Gastroesophageal sphincter (tissue), 4 donors: ENCODE results near the gene FAM181B. TPM values are rescaled to one million over a fixed set of nuclear protein-coding genes. Genes with fewer than 3 reads are reported as not detected.

Experiments used
- ATAC-seq: fragments of 150-250 bp; one replicate; pipeline ENCODE4 v1.9.1; 2016; ENCODE audit warnings: mild to moderate bottlenecking, moderate library complexity
- H3K27ac ChIP-seq, 4 donors: fragments of 200-600 bp; sonication (generic) in 3 of 4; 1 replicate in 3 of 4; 2 replicates in 1 of 4; pipeline ENCODE4 v1.5.1; 2016 to 2019
- H3K27me3 ChIP-seq: fragments of 200-600 bp; sonication (generic); one replicate; pipeline ENCODE4 v1.5.1; 2019
- H3K36me3 ChIP-seq, 2 donors: fragments of 200-600 bp; sonication (generic); one replicate each; pipeline ENCODE4 v1.5.1; 2019; ENCODE audit warnings: control low read depth in 1 of 2
- H3K4me1 ChIP-seq, 3 donors: fragments of 200-600 bp; sonication (generic); 1 replicate in 2 of 3; 2 replicates in 1 of 3; pipeline ENCODE4 v1.5.1; 2016 to 2019; ENCODE audit warnings: control low read depth in 2 of 3
- H3K4me3 ChIP-seq, 2 donors: fragments of 200-600 bp; sonication (generic); one replicate each; pipeline ENCODE4 v1.5.1; 2019; ENCODE audit warnings: mild to moderate bottlenecking in 1 of 2, moderate library complexity in 1 of 2
- H3K9me3 ChIP-seq, 3 donors: fragments of 200-600 bp; sonication (generic); one replicate each; pipeline ENCODE4 v1.5.1; 2017 to 2019; ENCODE audit warnings: control low read depth in 2 of 3
- EP300 ChIP-seq: sonication (generic); formaldehyde crosslinking; IDR thresholded peaks from one replicate; pipeline ENCODE4 v1.6.1; 2017; ENCODE audit warnings: antibody characterized with exemption, mild to moderate bottlenecking
- POLR2A ChIP-seq, 2 donors: fragments of 450-650 bp; IDR thresholded peaks; one replicate each; pipeline ENCODE4 v1.6.1; 2017; ENCODE audit warnings: antibody characterized with exemption in 2 of 2, mild to moderate bottlenecking in 2 of 2, moderate library complexity in 1 of 2
- POLR2AphosphoS5 ChIP-seq: sonication (generic); formaldehyde crosslinking; IDR thresholded peaks from one replicate; pipeline ENCODE4 v1.6.1; 2017; ENCODE audit warnings: antibody characterized with exemption
- WGBS, 2 donors: methylation state at CpG; one replicate each; pipeline ENCODE4 v1.1.5; 2018; ENCODE audit warnings: low coverage in 1 of 2; 5-methylcytosine and 5-hydroxymethylcytosine counted together
- total RNA-seq, 4 donors: library from RNA; depleted of rRNA; stranded (reverse); fragments of >200 nt; gene quantifications; one replicate each; pipeline ENCODE4 v1.1.0, GENCODE V29; 2016
- TF ChIP-seq, protein P1 (sequence below), 4 experiments: fragments of 200-600 bp in 2 of 4; fragments of 450-650 bp in 2 of 4; sonication (generic) in 1 of 4; IDR thresholded peaks; one replicate each; pipeline ENCODE4 v1.5.1; 2017 to 2019; ENCODE audit warnings: antibody characterized with exemption in 4 of 4, mild to moderate bottlenecking in 2 of 4, moderate library complexity in 2 of 4

The FAM181B gene
- total RNA-seq, 4 donors from 2014 or later, result 0.81 to 1.9 (median 1.4) TPM

DNA sequence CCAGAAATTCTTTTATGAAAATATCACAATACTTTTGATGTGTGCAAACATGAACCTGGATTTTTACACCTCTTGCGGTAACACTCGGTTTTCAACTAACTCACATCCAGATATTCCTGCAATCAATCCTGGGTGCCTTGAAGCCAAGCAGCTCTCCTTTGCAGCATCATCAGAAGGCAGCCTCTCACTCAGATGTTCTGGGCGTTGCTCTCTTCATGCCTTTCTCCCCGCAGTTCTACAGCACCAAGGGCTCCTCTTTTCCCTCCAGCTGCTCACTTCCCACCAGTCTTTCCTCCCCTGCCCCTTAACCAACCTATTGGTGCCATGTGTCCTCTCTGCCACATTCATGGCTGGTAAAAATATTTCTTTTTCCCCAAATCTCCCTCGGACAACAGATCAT lies 2.9 kb downstream of the FAM181B start:
- no peak for ATAC-seq
- Histone ChIP-seq H3K4me1 (peaks cover 0 to 19% (median 0%) of the 10 kb centered on the region in 3 donors), H3K27ac (peak overlapping the region in 1 of 4 donors; percentile 24), H3K4me3 (no peak overlapping the region), H3K36me3 (no peaks in the 10 kb centered on the region), H3K27me3 (peaks cover 65% of the 10 kb centered on the region), H3K9me3 (no peaks in the 10 kb centered on the region)
- 47 to 54% methylated on average over 4 to 5 of the region's 5 CpGs for WGBS, 2 donors
- TF ChIP-seq POLR2AphosphoS5 (no peak), POLR2A (IDR thresholded peaks at IDR 0.05) (no peak), EP300 (no peak)
- TF ChIP-seq, protein P1, sequence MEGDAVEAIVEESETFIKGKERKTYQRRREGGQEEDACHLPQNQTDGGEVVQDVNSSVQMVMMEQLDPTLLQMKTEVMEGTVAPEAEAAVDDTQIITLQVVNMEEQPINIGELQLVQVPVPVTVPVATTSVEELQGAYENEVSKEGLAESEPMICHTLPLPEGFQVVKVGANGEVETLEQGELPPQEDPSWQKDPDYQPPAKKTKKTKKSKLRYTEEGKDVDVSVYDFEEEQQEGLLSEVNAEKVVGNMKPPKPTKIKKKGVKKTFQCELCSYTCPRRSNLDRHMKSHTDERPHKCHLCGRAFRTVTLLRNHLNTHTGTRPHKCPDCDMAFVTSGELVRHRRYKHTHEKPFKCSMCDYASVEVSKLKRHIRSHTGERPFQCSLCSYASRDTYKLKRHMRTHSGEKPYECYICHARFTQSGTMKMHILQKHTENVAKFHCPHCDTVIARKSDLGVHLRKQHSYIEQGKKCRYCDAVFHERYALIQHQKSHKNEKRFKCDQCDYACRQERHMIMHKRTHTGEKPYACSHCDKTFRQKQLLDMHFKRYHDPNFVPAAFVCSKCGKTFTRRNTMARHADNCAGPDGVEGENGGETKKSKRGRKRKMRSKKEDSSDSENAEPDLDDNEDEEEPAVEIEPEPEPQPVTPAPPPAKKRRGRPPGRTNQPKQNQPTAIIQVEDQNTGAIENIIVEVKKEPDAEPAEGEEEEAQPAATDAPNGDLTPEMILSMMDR (IDR thresholded peaks at IDR 0.05), result no peak

DNA sequence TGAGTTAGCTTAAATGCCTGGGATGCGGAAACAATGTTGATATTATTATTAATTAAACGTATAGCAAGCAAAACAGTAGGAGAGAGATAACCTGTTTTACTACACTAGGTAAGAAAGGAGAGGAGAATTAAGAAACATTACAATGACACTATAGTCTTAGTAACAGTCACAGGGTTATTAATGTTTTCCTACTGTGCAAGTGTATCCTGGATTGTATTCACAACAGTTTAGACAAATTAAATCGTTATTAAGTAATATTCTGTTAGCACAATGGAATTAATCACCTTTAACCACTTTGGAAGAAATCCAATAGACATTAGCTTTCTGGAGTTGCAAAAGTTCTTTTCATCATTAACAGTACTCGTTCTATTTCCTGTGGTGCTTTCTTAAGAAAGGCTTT lies 3.4 kb downstream of the FAM181B start:
- no peak for TF ChIP-seq POLR2AphosphoS5
- 54 to 57% methylated on average over 4 of the region's 4 CpGs for WGBS, 2 donors
- no peak for ATAC-seq
- Histone ChIP-seq H3K4me1 (peaks cover 0 to 19% (median 0%) of the 10 kb centered on the region in 3 donors), H3K27ac (no peak overlapping the region), H3K4me3 (no peak overlapping the region), H3K27me3 (peaks cover 70% of the 10 kb centered on the region), H3K9me3 (no peaks in the 10 kb centered on the region), H3K36me3 (no peaks in the 10 kb centered on the region)

DNA sequence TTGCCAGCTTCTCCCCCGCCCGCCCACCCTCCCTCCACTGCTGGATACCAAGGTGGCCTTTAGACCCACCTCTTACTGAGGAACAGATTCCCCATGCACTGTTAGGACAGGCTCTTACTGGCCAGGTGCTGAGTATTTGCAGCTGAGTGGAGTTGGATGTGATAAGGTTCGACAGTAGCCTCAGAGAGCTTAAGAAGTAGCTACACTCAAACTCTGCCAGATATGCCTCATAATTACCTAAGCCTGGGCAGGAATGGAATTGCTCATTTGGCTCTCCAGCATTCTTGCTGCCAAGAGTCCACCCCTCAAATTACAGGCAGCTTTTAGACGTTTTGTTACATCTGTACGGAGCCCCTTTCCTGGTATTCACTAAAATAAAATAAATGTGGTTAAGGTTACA lies 9.6 kb downstream of the FAM181B start:
- peak overlapping the region in 1 of 4 donors; percentile 10 for H3K27ac ChIP-seq
- peaks cover 23% of the 10 kb centered on the region for H3K27me3 ChIP-seq
- no peaks in the 10 kb centered on the region for H3K36me3 ChIP-seq
- WGBS, 2 donors, result 83 to 90% methylated on average over 2 to 4 of the region's 5 CpGs
- no peak overlapping the region for H3K4me3 ChIP-seq
- TF ChIP-seq POLR2AphosphoS5, result no peak
- no peak for TF ChIP-seq POLR2A (IDR thresholded peaks at IDR 0.05)
- TF ChIP-seq EP300, result no peak
- TF ChIP-seq, protein P1 (IDR thresholded peaks at IDR 0.05), result no peak
- ATAC-seq, result no peak
- H3K4me1 ChIP-seq, result peaks cover 0 to 20% (median 0%) of the 10 kb centered on the region in 3 donors
- H3K9me3 ChIP-seq, result no peaks in the 10 kb centered on the region

DNA sequence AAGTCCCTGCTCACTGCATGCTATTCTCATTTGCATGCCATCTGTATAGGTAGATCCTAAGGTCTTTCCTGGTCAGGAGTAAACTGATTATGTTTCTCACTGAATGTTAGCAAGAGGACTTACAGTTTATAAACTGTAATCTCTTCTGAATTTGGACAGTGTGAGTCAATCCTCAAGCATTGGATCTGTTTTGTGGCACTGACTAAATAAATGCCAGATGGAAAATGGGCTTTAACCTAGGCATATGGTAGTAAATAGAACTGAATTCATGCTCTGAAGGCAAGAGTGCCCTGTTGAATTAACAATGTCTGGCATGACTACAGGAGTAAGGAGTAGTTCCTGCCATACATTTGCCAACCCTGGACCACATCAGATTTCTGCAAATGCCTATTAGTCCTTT lies 11.4 kb downstream of the FAM181B start:
- TF ChIP-seq EP300, result no peak
- TF ChIP-seq POLR2A (IDR thresholded peaks at IDR 0.05), result no peak
- TF ChIP-seq, protein P1 (IDR thresholded peaks at IDR 0.05), result no peak
- TF ChIP-seq POLR2AphosphoS5, result no peak
- H3K4me3 ChIP-seq, result no peak overlapping the region
- no peaks in the 10 kb centered on the region for H3K36me3 ChIP-seq
- ATAC-seq, result no peak
- H3K4me1 ChIP-seq, result peaks cover 0 to 31% (median 0%) of the 10 kb centered on the region in 3 donors
- H3K27ac ChIP-seq, result no peak overlapping the region
- H3K9me3 ChIP-seq, result no peaks in the 10 kb centered on the region
- peaks cover 7% of the 10 kb centered on the region for H3K27me3 ChIP-seq

DNA sequence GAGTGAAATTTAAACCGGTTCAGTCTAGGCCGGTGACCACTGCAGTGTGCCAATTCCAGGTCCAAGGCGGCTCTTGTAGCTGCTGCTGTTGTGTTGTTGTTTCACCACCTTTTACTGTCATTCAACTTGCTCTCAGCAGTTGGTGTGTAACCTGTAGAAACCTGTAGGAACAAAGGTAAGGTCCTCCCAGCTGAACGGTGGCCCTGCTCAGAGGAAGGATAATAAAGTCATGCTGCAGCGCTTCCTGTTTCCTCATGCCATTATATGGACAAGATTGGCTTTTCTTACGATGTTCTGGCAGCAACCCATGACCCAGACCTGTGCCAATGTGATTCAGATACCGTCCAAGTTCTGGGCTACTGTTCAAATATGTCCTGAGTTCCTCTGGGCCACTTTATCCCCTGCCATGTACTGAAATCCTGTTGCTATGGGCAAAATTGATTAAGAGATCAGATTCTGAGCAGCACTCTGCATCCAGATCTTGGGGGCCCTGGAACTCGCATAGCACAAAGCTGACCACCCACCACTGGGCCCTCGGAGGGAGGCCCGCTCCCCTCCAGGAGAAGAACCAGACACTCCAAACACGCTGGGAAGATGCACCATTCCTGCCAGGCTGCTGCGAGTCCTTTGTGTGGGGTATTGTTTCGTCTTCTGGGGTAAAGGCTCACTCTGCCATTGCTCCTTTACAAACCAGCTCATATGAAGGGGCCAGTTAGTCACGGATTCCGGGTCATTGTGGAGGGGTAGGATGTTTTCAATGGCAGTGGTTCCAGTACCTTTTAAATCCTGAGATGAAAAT lies 13.2 kb downstream of the FAM181B start:
- ATAC-seq, result no peak
- Histone ChIP-seq H3K27ac (no peak overlapping the region), H3K4me3 (no peak overlapping the region), H3K4me1 (peaks cover 0 to 31% (median 0%) of the 10 kb centered on the region in 3 donors), H3K27me3 (peaks cover 1% of the 10 kb centered on the region), H3K36me3 (no peaks in the 10 kb centered on the region), H3K9me3 (no peaks in the 10 kb centered on the region)
- WGBS, 2 donors, result 75% methylated on average over 7 to 12 of the region's 15 CpGs
- TF ChIP-seq, protein P1 (IDR thresholded peaks at IDR 0.05), result no peak
- no peak for TF ChIP-seq POLR2AphosphoS5
- TF ChIP-seq POLR2A (IDR thresholded peaks at IDR 0.05), result no peak
- no peak for TF ChIP-seq EP300
